Adrenal gland (tissue), 5 donors: ENCODE results near the gene CDRT4.

Experiments used
- CTCF ChIP-seq, 6 experiments: fragments of 450-650 bp in 4 of 6; fragments of 200-600 bp in 2 of 6; sonication (generic) in 1 of 6; IDR thresholded peaks; 1 replicate in 5 of 6; 2 replicates in 1 of 6; pipeline versions ENCODE4 v1.5.1 to v1.8.0; 2016 to 2021; ENCODE audit warnings: antibody characterized with exemption in 6 of 6, mild to moderate bottlenecking in 2 of 6, moderate library complexity in 1 of 6
- POLR2A ChIP-seq, 2 donors: fragments of 450-650 bp; IDR thresholded peaks; one replicate each; pipeline ENCODE4 v1.6.1; 2017; ENCODE audit warnings: antibody characterized with exemption in 2 of 2, mild to moderate bottlenecking in 2 of 2, moderate library complexity in 1 of 2
- donor health status: DM: no; HTN: no; CAD: no.

- no peak for TF ChIP-seq CTCF (IDR thresholded peaks at IDR 0.05)
- TF ChIP-seq POLR2A (IDR thresholded peaks at IDR 0.05), result no peak
Observed at GRCh38 chr17:15472891-15473290, 5.5 kb upstream of the CDRT4 start.
